Heart left ventricle (tissue), 16 donors: Measurements from ENCODE around the gene OLIG1. TPM values are rescaled to one million over a fixed set of nuclear protein-coding genes. Genes with fewer than 3 reads are reported as not detected.

Experiments
- ATAC-seq, 4 donors: fragments of 200-7000 bp; cut with Tn5 transposase; one replicate each; pipeline ENCODE4 v1.9.1; 2020 to 2022; ENCODE audit warnings: moderate library complexity in 4 of 4, mild to moderate bottlenecking in 3 of 4, moderate number of reproducible peaks in 1 of 4
- DNase-seq, 5 donors: peaks; one replicate each; pipeline ENCODE4 v3.0.0-alpha.2; 2020
- H3K27ac ChIP-seq, 12 donors: fragments of 200-600 bp; sonication (generic) in 4 of 12; one replicate each; pipeline versions ENCODE4 v1.5.0 to v1.8.0; 2016 to 2022; ENCODE audit warnings: mild to moderate bottlenecking in 2 of 12
- H3K27me3 ChIP-seq, 9 donors: fragments of 200-600 bp; sonication (generic) in 2 of 9; one replicate each; pipeline versions ENCODE4 v1.5.1 to v1.8.0; 2016 to 2022; ENCODE audit warnings: mild to moderate bottlenecking in 3 of 9
- H3K36me3 ChIP-seq, 9 donors: fragments of 200-600 bp; sonication (generic) in 2 of 9; one replicate each; pipeline versions ENCODE4 v1.5.0 to v1.8.0; 2018 to 2022; ENCODE audit warnings: mild to moderate bottlenecking in 2 of 9
- H3K4me1 ChIP-seq, 12 donors: fragments of 200-600 bp; sonication (generic) in 4 of 12; one replicate each; pipeline versions ENCODE4 v1.5.0 to v1.8.0; 2016 to 2022; ENCODE audit warnings: mild to moderate bottlenecking in 3 of 12
- H3K4me3 ChIP-seq, 12 donors: fragments of 200-600 bp; sonication (generic) in 4 of 12; one replicate each; pipeline versions ENCODE4 v1.5.0 to v1.8.0; 2017 to 2022; ENCODE audit warnings: mild to moderate bottlenecking in 9 of 12, moderate library complexity in 4 of 12
- H3K9me3 ChIP-seq, 12 donors: fragments of 200-600 bp; sonication (generic) in 4 of 12; one replicate each; pipeline versions ENCODE4 v1.5.0 to v1.8.0; 2016 to 2022; ENCODE audit warnings: mild to moderate bottlenecking in 1 of 12
- CTCF ChIP-seq, 12 donors: fragments of 200-600 bp; sonication (generic) in 4 of 12; IDR thresholded peaks; one replicate each; pipeline versions ENCODE4 v1.5.0 to v1.8.0; 2018 to 2022; ENCODE audit warnings: antibody characterized with exemption in 12 of 12, mild to moderate bottlenecking in 5 of 12
- POLR2A ChIP-seq, 2 donors: fragments of 450-650 bp; IDR thresholded peaks; one replicate each; pipeline ENCODE4 v1.6.1; 2017; ENCODE audit warnings: antibody characterized with exemption in 2 of 2, mild to moderate bottlenecking in 2 of 2, moderate library complexity in 2 of 2
- WGBS, 4 donors: extraction: QIAGEN DNeasy Blood & Tissue Kit in 2 of 4; methylation state at CpG; one replicate each; pipeline versions ENCODE4 v1.1.5 to v1.1.7; 2013 to 2018; 5-methylcytosine and 5-hydroxymethylcytosine counted together
- intact Hi-C, 10 donors: fragments of 100-400 bp; cut with DNase I; formaldehyde crosslinking; loops; one replicate each; pipeline versions ENCODE4 v1.11.1 to v1.14.2; 2022
- polyA plus RNA-seq, 2 donors: library from polyadenylated mRNA; stranded (reverse); fragments of 200-250 nt; gene quantifications; one replicate each; pipeline ENCODE4 v1.2.3, GENCODE V29; 2013
- total RNA-seq, 9 donors: library from RNA; depleted of rRNA in 2 of 9; stranded (reverse); fragments of >200 nt in 2 of 9; fragmentation: NEBNext Ultra II Directional in 3 of 9; extraction: Animal tissue kit (Norgen Biotek cat#: 25700) in 3 of 9; gene quantifications; one replicate each; pipeline versions ENCODE4 v1.1.0 to v1.2.4, GENCODE V29; 2016 to 2023
- donor health status: ischemic (EF 13 %, LVEDD 7.1; RV severe dilation, severe dysfunction).
- donor health status: healthy with polysubstance abuse.
- donor health status: DM: no; HTN: yes; CAD: no.
- donor health status: DM: no; HTN: no; CAD: no.
- donor health status: ischemic (EF 25% LVEDD 6.9; RV normal size, moderate dysfunction).
- donor health status: ischemic (EF 25% LVEDD 5.7; RV mildly dilated, moderate dysfunction).
- donor health status: healthy.
- donor health status: DM: yes; HTN: yes; CAD: no.
- donor health status: ischemic (EF 35%, LVEDD 5.7; RV mildly dilated, moderate dysfunction).
- donor health status: nonischemic (EF 11% LVEDD 7.7; RV severe dilation, severe dysfunction).
- donor health status: DM: yes; HTN: yes; CAD: no.
- donor health status: PGD.
- donor health status: ischemic (EF 29% LVEDD 5.4; RV normal size, mild dysfunction).
- donor health status: nonischemic (EF 23%, LVEDD 6.1; RV moderate dilation, normal function).

OLIG1 gene
- total and polyA plus RNA-seq, 11 donors: 0.11 to 0.67 TPM; not detected in 9

- Histone ChIP-seq H3K4me3 (no peak overlapping the region), H3K9me3 (no peaks in the 10 kb centered on the region), H3K27me3 (peaks cover 14 to 89% (median 42%) of the 10 kb centered on the region in 9 donors), H3K27ac (no peak overlapping the region), H3K4me1 (peaks cover 0 to 9% (median 0%) of the 10 kb centered on the region in 12 donors), H3K36me3 (no peaks in the 10 kb centered on the region)
- ATAC-seq (no peak), DNase-seq (no peak)
- TF ChIP-seq CTCF (IDR thresholded peaks at IDR 0.05) (no peak), POLR2A (IDR thresholded peaks at IDR 0.05) (no peak)
- WGBS, 4 donors: 93 to 100% (median 97%) methylated on average over 3 of the region's 3 CpGs
- intact Hi-C loops: no loop called here
Measured at GRCh38 chr21:33114276-33114675, 44.3 kb downstream of the OLIG1 start.

DNA sequence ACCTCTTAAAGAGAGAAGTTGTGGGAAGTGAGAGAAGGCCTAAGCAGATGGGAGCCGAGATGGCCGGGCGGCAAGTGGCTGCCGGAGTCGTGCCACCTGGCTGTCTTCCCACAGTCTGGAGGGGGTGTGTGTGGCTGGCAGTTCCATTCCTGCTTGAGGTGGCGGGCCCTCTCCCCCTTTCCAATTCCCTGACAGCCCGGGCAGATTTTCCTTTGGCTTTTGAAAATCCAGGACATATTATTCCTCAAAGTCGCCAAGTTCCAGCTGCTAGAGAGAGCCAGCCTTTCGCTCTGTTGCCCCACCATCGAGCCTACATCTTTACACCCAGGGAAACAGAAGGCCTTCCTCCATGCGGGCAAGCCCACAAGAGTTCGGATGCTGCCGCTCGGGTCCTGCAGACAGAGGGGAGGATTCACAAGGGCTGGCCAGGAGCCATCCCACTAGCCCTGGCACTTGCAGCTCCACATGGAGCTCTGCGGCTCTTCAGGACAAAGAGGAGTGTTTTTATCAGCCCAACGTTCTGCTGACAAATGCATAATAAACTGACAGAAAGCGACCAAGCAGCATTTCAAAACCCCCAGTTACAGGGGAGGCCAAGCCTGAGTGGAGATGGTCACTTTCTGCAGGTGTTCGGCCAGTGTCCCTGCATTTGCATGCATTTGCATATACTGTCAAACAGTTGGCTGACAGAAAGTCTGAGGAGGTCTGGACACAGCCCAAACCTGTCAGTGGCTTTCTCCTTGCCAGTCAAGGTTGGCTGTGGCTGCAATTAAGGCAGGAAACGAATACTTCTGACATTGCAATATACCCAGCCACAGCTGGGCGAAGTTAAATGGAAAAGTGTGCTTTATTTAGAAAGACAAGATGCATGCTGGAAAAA lies 45.9 kb downstream of the OLIG1 start:
- no peak for TF ChIP-seq CTCF (IDR thresholded peaks at IDR 0.05)
- no peak for TF ChIP-seq POLR2A (IDR thresholded peaks at IDR 0.05)
- intact Hi-C loops: no loop called here
- ATAC-seq (no peak), DNase-seq (no peak)
- WGBS, 4 donors: 69 to 74% (median 71%) methylated on average over 20 of the region's 20 CpGs
- Histone ChIP-seq H3K9me3 (no peaks in the 10 kb centered on the region), H3K27me3 (peaks cover 2 to 85% (median 32%) of the 10 kb centered on the region in 9 donors), H3K4me3 (no peak overlapping the region), H3K4me1 (no peaks in the 10 kb centered on the region), H3K27ac (no peak overlapping the region), H3K36me3 (no peaks in the 10 kb centered on the region)

- Histone ChIP-seq H3K9me3 (no peaks in the 10 kb centered on the region), H3K4me3 (no peak overlapping the region), H3K36me3 (no peaks in the 10 kb centered on the region), H3K4me1 (no peaks in the 10 kb centered on the region), H3K27ac (no peak overlapping the region), H3K27me3 (peaks cover 0 to 77% (median 25%) of the 10 kb centered on the region in 9 donors)
- intact Hi-C loops: no loop called here
- no peak for DNase-seq
- TF ChIP-seq CTCF (IDR thresholded peaks at IDR 0.05) (no peak), POLR2A (IDR thresholded peaks at IDR 0.05) (no peak)
- no peak for ATAC-seq
- WGBS, 4 donors: 37 to 48% (median 46%) methylated on average over 8 of the region's 8 CpGs
Measured at GRCh38 chr21:33116676-33117075, 46.7 kb downstream of the OLIG1 start.

- no peak for DNase-seq
- no peak for TF ChIP-seq CTCF (IDR thresholded peaks at IDR 0.05)
- no peak for TF ChIP-seq POLR2A (IDR thresholded peaks at IDR 0.05)
- Histone ChIP-seq H3K36me3 (no peaks in the 10 kb centered on the region), H3K4me3 (no peak overlapping the region), H3K27me3 (peaks cover 0 to 73% (median 21%) of the 10 kb centered on the region in 9 donors), H3K4me1 (no peaks in the 10 kb centered on the region), H3K27ac (no peak overlapping the region), H3K9me3 (no peaks in the 10 kb centered on the region)
- 67 to 75% (median 71%) methylated on average over 16 of the region's 16 CpGs for WGBS, 4 donors
- no peak for ATAC-seq
- intact Hi-C loops: no loop called here
Measured at GRCh38 chr21:33117101-33117888, 47.4 kb downstream of the OLIG1 start.
